A673 (cell line): ENCODE results near the gene CYBRD1.

Experiments
- CTCF ChIP-seq: fragments of 300-800, 200-600 bp; sonication (generic); conservative IDR thresholded peaks from 2 replicates; pipeline ENCODE4 v1.5.1; 2017; ENCODE audit warnings: low read depth, mild to moderate bottlenecking, antibody characterized with exemption, low read length, moderate library complexity, mixed read lengths
- EZH2 ChIP-seq: fragments of 200-600 bp; sonication (generic); IDR thresholded peaks from 2 replicates; pipeline ENCODE4 v1.6.1; 2017; ENCODE audit warnings: borderline replicate concordance, low read depth, mild to moderate bottlenecking, mixed read lengths, antibody characterized with exemption, low read length; ENCODE audit not compliant: poor library complexity, severe bottlenecking

GRCh38 chr2:171566753-171567152 is 44.5 kb downstream of the CYBRD1 start:
- TF ChIP-seq EZH2 (no peak), CTCF (no peak)
